ENCODE results near the gene BUD31. TPM values are rescaled to one million over a fixed set of nuclear protein-coding genes. Genes with fewer than 3 reads are reported as not detected.

The BUD31 gene
- total and polyA plus RNA-seq, 9 of the 15 experiments (the other 6 are each of a cell fraction or from before 2014, with no cell fraction given): 105 to 342 (median 247) TPM

- Histone ChIP-seq H3K4me2 (ENCODE audit: insufficient read depth, low read length) (no peak overlapping the region), H4K20me1 (replicated peaks; ENCODE audit: control insufficient read depth, insufficient read depth, low read length) (peaks cover 6% of the 10 kb centered on the region), H3K4me1 (replicated peaks in 1 of 2; ENCODE audit: control insufficient read depth in 2 of 2, insufficient read depth in 2 of 2, low read length in 2 of 2) (peaks cover 9 to 23% of the 10 kb centered on the region in 2 experiments; a peak in 4 of 5 replicates), H3K27ac (ENCODE audit: extremely low read depth, low read depth, low read length) (no peak overlapping the region), H3K9me3 (replicated peaks; ENCODE audit: control insufficient read depth, insufficient read depth, low read depth, low read length) (no peaks in the 10 kb centered on the region), H3K9me1 (ENCODE audit: control insufficient read depth, insufficient read depth, low read length) (peaks cover 7% of the 10 kb centered on the region), H3K79me2 (ENCODE audit: control insufficient read depth, insufficient read depth, low read length) (peaks cover 4% of the 10 kb centered on the region; the same call in 1 of the 3 replicates), H3K9ac (ENCODE audit: insufficient read depth in 1 of 2, low read depth in 2 of 2, low read length in 2 of 2) (peak overlapping the region in 1 of 2 experiments; percentile 8; a peak in 1 of 4 replicates), H2AFZ (ENCODE audit: low read depth, low read length) (no peak overlapping the region), H3K4me3 (no peak overlapping the region), H3K36me3 (ENCODE audit: control insufficient read depth, insufficient read depth, low read length) (peaks cover 76% of the 10 kb centered on the region), H3K27me3 (ENCODE audit: control insufficient read depth in 2 of 2, insufficient read depth in 2 of 2, low read length in 2 of 2) (no peaks in the 10 kb centered on the region)
- no peak for DNase-seq (ENCODE audit: extremely low read depth in 1 of 4, low spot score in 3 of 4)
- TF ChIP-seq MXI1 (IDR thresholded peaks at IDR 0.05; ENCODE audit: low read depth, low read length) (no peak), HNRNPL (IDR thresholded peaks at IDR 0.05; ENCODE audit: low read depth, low read length) (no peak), POLR2G (IDR thresholded peaks at IDR 0.05; ENCODE audit: low read depth, low read length) (peak; percentile 45; the same call in 1 of the 2 replicates), JUND (IDR thresholded peaks at IDR 0.05; ENCODE audit: borderline replicate concordance, low read depth, low read length) (no peak), JUND (tag; IDR thresholded peaks at IDR 0.05; ENCODE audit: borderline replicate concordance, low read depth, low read length) (no peak), RBFOX2 (IDR thresholded peaks at IDR 0.05; ENCODE audit: low read depth, low read length) (peak; percentile 48)
- CTCF ChIA-PET (ENCODE audit: low intra/inter-chr PET ratio): no interaction called here
- no peak for FAIRE-seq
- BruUV-seq (replicated peaks): no TSS peak
- 92% methylated on average over 24 of the region's 24 CpGs for WGBS (ENCODE audit: insufficient coverage, low coverage, missing lambda C conversion rate)
- intact Hi-C loops (cut with micrococcal nuclease): no loop called here
- no peak for ATAC-seq
- in situ Hi-C loops (cut with MboI): no loop called here
- POLR2A ChIA-PET: interaction anchor here (0.8 to 1.7 kb wide), 5 partner anchors 8 to 39 kb away, joined by 3 to 12 read pairs (median 3); partner anchors contain the start of genes BUD31 and PDAP1
Observed at GRCh38 chr7:99424932-99425730, 16.4 kb downstream of the BUD31 start.
